Fibroblast of gingiva (primary cell): Measurements from ENCODE around the gene PPP1CA.

Source experiments
- DNase-seq: peaks from one replicate; pipeline ENCODE4 v3.0.0-alpha.2; 2011; ENCODE audit warnings: low read depth

Gene PPP1CA

DNA sequence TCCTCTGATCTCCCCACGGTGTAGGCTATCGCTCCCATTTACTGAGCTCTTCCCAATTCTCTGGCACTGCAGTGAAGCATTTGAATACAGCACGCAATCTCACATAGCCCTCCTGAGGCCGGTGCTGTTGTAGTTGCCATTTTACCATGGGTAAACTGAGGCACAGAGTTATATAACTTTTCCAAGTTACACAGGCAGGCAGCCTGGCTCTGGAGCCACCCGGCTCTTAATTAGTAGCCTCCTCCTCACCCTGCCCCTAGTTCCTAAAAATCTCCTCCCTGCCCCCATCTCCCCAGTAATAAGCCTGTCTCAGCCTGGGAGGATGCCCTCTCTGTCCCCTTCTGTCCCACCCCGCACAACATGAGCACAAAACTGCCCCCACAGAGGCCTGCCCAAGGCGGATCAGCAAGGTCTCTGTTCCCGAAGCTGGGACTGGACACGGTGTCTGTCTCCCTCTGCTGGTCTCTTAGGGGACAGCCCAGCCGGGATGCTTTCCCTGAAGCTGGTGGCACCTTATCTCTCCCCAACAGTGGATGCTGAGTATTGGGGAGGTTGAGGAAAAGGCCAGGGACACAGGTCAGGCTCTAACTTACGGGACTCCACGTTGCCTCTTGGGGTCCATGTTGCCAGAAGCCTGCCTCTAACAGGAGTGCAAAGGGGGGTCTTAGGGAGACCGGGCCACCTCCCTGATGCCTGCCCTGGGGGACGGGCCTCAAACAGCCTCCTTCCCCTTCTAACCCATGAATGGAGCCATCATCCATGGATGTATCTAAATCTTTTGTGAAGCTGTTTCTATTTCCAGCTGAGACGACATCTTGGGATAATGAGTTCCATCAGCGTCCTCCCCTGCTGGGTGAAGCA is 19.2 kb downstream of the PPP1CA start:
- peak; percentile 58 for DNase-seq

DNA sequence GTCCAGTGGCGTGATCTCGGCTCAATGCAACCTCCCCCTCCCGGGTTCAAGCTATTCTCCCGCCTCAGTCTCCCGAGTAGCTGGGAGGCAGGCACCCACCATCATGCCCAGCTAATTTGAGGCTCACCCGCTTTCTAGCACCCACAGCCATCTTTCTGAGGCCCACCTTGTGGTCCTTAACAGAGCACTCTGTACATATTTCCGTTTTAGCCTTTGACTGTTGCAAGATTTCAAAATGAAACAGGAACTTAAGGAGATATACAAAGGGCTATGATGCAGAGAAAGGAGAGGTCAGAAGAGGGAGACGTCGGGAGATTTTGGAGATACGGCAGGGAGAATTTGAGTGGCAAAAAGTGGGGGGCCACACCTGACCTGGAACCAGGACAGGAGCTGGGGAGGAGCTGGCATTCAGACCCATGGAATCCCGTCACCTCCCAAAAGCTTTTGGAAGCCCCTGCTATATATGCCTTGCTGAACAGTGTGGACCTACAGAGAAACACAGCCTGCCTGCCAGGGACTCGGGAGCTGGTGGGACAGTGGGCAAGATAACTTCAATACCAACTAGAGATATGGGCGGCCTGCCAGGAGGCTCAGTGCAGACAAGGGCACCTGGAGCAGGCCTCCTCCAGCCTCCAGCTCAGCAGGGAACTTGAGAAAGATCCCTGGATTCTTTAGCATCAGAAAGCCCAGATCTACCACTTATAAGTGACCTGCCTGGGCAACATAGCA is 20.2 kb downstream of the PPP1CA start:
- DNase-seq: no peak

DNA sequence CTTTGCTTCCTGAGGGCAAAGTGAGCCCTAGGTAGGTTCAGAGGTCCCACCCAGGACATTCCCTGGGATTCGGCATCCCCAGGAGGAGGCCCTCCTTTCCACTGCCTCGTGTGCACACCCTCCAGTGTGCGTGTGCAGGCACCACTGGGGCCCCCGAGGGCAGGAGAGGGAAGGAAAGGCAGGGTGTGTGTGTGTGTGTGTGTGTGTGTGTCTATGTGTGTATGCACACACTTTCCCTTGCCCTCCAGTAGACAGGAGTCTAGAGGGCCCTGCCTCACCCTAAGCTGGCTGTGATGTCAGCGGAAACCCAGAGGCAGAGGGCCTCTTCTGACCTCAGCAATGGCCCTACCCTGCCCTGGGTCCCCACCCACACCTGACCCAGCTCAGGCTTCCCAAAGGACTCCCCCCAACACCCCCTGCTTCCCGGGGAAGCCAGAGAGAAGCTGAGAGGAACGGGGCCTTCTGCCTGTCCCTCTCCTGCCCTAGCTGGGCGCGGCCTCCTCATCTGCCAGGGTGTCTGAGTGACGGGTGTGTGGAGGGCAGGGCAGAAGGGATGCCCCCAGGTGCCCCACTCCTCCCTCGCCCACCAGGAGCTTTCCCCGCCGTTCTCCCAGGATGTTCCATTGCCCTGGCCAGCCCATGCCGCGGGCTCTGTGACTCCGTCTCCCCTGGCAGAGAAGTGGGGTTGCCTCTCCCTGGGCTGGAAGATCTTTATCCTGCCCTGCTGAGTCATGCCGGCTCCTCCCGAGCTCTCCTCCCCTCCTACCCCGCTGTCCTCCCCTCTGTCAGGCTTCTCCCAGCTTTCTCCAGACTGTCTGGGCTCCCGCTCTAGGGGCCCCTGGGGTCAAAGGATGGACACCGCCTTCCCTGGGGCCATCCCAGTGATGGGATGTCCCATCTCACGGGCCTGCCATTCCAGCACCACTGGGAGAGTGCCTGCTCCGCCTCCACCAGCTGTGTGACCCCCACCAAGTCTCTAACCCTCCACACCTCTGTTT is 22.3 kb downstream of the PPP1CA start:
- DNase-seq: peak; percentile 50

DNA sequence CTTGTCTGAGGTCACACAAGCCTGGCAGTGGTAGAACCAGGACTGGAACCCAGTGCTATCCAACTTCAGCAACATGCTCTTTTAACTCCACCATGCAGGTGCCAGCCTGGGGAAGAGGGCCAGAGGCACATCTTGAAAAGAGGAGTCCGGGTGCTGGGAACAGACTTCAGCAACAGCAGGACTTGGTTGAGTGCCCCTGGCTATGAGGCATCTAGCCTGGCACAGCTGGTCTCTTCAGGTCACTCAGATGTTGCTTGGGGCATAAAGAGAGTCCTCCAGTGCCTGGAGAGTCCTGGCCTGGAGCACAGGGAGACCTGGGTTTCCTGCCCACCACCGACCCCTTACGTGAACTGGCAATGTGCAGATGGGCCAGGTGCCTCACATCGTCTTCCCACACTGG is 23.1 kb downstream of the PPP1CA start:
- no peak for DNase-seq

DNA sequence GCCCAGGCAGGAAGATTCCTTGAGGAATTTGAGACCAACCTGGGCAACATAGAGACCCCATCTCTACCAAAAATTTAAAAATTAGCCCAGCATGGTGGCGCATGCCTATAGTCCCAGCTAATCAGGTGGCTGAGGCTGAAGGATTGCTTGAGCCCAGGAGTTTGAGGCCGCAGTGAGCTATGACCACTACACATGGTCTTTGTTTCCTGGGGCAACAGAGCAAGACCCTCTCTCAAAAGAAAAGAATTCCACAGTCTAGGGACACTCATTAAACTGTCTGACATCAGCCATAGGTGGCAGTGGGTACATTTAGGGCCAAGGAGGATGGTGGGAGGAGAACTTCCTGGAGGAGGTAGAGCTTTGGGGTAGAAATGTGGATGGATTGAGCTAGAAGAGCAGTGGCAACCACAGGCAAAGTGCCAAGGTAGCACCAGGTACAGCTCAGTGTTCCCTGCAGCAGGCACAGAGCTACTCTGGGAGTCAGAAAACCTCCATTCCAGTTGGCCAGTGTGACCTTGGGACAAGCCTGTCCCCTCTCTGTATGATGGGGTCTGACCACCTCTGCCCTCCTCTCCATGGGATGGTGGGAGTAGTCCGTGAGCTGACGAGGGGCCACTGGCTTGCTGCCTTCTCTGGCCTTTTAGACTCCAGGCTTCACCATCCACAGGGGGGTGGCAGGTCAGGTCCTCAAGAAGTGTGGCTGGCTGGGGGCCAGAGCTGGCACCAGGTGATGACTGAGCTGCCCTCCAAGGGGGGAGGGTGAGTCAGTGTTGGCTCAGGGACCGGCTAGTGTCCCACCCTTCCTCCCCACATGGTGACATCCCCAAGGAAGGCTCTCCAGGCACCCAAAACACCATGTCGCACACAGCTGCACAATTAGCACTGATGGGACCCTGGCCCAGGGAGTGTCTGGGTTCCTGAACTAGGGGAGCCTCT is 24.5 kb downstream of the PPP1CA start:
- DNase-seq: no peak

DNA sequence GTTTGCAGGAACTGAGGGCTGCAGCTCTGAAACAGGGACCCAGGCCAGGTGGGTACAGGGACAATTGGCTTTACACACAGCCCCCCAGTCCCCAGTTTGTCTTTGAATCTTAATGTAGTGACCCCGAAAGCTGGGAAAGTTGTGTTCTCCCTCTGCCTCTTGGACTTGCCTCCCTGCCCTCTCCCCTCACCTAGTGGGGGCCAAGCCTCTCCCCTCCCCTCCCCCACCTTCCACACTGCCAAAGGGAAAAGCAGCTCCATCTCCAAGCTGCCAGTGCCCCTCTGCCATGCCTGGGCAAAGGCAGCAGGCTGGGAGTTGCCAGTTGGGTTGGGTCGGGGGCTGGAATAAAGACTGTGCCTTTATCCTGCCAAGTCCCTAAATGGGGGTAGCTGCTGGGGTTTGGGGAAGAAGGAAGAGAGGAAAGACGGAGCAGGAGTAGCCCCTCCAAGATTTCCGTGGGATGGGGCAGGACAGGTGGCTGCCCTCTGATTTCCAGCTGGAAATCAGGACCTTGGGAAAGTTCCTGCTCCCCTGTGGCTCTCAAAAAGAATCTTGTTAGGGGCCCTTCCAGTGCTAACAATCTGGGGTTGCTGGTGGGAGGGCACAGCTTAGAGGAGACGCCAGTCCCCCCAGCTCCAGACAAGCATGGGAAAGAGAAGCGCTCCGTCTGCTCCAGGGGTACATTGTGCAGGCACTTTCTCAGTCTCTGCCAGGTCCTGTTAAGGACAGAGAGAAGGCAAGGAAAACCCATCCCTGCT is 25.4 kb downstream of the PPP1CA start:
- DNase-seq: no peak

DNA sequence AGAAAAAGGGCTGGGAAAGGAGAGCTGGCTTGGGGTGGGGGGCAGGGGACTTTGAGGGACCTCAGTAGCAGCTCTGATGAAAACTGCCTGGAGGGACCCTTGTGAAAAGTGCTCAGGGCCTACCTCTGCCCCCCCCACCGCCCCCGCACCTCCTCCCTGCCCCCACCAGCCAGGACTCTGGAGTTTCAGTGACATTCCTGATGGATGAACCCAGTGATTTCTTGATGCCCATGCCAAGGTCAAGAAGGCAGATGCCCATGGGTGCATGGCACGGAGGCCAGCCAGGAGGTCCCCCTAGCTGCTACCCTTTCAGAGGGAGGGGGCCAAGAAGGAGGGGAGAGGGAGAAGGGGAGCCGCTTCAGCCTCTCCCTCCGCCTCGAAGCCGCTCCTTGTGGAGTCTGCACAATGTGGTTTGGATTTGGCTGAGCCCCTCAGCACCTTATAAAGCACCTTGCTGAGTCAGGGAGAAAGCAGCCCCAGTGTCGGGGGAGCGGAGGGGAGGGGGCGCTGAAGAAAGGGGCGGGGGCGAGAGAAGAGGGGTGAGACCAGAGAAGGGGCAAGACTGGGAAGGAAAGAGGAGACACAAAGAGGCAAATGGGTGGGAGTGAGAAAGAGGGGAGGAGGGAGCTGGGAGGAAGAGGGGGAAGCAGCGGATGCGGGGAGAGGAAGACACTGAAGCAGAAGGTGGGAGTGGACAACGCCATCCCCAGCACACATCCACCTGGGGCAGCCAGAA is 26.2 kb downstream of the PPP1CA start:
- DNase-seq: no peak

DNA sequence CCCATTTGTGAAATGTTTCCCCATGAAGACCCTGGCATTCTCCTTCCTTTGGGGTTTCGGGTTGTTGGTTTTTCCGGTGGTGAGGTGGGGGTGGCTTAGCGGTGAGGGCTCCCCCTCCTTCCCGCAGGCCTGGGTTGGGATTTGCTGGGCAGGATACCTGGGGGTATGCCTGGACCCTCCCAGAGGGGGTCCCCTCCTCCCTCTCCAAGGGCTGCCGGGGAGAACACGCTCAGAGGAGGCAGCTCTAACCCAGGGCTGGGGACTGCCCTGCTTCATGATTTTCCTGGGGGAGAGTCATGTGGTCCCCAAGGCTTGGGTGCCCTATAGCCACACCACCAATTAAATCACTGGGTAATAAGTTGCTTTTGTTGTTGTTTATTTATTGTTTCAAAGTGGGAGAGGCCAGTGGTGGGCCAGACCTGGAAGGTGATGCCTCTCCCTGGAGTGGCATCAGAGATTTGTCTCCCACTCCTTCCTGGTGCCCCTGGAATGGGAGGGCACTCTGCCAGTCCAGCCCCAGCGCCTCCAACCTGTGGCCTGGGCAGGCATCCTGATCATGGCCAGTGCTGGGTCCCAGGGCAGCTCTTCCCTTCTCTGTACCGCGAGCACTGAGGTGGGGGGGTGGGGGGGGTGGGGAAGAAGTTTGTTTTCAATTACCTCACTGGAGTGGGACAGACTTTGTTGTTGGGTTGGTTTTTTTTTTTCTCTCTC is 26.9 kb downstream of the PPP1CA start:
- no peak for DNase-seq

DNA sequence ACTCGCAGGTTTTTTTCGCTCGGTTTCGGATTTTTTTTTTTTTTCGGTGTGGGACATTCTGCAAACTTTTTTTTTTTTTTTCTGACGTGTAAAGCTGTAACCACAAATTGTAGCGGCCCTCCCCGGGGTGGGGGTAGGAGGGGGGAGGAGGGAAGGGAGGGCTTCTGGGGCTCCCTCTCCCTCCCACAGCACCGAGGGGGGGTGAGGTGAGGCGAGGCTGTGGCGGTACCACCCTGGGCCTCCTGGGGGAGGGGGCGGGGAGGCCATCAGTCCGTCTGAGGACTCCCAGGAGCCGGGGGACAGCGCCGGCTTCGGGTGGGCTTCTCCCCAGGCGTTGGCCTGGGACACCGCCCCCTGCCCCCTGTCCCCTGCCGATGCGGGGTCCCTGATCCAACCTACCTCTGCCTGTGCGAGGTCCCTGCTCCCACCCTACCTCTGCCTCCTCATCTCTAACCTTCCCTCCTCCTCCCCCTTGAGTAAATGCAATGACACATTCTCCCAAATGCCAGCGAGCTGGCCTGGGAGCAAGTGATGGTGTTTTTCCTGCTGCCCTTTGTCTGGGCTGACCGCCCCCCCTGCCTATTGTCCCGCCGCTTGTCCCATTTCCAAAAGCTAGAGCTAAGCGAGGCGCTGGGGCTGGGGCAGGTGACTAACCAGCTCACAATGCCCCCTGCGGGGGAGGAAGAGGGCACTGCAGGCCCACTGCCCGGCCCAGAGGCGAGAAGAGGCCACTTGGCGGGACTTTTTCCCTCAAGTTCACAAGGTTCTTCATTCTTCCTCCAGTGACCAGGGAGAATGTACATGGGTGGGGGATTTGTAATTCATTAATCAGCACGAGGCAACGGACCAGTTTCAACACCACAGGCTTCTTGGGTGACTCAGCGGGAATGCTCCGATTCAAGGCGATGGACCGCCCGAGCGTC is 27.7 kb downstream of the PPP1CA start:
- peak; percentile 99 for DNase-seq

DNA sequence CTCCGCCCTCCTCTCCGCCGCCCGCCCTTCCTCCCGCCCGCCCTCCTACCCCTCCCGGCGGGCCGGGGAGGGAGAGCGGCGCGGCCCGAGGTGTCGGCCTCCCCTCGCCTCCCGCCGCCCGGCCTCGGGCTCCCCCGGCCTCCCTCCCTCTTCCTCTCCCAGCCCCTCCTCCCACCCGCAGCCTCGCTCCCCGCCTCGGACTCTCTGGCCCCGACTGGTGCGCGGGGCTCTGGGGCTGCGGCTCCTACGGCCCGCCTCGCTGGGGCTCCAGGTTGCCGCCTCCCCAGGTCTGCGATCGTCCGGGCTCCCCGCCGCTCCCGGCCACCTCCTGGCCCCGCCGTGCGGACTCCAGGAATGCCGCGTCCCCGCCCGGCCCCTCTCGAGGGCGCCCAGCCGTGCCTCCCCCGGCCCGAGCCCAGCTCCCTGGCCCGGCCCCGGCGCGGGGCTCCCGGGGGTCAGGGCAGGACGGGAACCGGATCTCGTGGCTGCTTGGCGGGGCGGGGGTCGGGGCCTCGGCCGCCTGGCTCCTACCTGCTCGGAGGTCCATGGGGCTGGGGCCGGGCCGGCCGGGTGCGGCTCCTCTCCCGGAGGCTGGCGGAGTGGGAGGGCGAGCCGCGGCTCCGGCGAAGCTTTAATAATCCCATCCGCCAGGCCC is 28.5 kb downstream of the PPP1CA start, which contains the start of gene CLCF1:
Gene CLCF1 (minus strand): TSS at position 606 of the 655 bp plus-strand sequence. CDS start 59 bp downstream, at position 547.
- peak; percentile 77 for DNase-seq

DNA sequence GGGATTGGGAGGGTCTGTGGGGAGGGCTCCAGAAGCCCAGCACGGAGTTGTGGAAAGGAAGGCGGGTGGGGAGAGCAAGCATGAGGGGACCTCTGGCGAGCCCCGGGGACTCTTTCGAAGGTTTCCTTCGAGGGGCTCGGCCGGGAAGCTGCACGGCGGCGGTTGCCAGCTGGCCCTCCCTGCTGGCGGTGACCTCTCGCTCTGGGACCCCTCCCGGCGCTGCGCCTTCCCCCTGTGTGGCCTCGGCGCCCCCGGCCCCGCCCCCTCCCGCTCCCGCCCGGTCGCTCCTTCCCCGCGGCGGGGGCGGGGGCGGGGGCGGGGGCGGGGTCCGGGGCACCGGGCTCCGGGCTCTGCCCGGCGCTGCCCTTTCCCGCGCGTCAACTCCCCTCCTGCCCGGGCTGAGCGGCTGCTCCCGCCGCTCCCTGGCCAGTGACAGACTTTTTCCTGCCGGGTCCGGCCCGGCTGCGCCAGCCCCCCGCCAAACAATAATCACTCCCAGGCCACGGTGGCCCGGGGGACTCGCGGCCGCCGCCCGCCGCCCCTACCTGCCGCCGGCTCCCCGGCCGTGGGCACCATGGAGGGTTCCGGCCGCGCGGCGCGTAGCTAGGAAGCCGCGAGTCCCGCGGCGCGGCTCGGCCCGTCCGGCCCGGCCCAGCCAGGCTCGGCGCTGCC is 29.2 kb downstream of the PPP1CA start:
- no peak for DNase-seq

DNA sequence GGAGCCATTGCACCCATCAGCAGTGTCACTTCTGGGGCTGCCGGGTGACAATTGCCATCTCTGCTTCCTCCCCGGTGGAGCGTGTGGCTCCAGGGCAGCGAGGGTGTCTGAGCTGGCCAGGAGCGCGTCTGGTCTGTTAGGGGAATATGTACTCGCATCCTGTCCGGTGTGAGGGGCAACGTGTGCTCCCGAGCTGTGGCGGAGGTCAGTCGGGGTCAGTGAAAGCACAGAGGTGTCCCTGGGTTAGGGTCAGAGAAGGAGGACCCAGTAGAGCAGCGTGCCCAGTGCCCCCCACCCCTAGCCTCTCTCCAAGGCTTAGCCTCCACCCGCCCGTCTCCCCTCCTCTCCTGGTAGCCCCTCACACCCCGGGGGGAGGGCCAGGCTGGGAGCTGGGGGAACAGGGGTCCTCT is 29.7 kb downstream of the PPP1CA start:
- no peak for DNase-seq

DNA sequence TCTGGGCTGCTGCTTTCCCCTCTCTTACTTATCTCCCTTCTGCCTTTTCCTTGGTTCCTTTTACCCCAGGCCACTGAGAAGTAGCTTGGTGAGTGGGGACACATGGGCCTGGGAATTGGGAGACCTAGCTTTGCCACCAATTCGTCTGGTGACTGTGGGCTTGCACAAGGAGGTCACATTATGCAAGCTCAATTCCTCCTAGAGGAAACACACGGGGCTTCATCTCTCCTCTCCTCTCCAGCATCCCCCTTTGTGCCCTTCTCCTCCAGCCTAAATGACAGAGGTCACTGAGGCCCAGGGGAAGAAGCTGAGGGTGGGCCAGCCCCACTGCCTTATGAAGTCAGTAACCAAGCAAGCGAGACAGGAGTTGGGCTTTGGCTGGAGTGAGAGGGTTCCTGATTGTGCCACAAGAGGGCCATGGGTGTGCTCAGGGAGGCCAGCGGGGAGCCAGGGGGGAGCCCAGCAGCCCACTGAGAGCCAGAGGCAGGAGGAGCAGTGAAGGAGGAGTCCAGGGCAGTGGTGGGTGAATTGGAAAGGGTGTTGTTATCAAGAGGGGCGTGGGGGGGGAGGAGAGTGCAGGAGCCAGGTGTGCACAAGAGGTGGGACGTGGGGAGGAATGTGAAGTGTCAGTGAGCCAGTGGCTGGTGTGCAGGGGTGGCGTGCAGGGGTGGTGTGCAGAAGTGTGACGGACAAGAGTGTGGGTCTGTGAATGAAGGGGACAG is 30.3 kb downstream of the PPP1CA start:
- DNase-seq: peak; percentile 56

DNA sequence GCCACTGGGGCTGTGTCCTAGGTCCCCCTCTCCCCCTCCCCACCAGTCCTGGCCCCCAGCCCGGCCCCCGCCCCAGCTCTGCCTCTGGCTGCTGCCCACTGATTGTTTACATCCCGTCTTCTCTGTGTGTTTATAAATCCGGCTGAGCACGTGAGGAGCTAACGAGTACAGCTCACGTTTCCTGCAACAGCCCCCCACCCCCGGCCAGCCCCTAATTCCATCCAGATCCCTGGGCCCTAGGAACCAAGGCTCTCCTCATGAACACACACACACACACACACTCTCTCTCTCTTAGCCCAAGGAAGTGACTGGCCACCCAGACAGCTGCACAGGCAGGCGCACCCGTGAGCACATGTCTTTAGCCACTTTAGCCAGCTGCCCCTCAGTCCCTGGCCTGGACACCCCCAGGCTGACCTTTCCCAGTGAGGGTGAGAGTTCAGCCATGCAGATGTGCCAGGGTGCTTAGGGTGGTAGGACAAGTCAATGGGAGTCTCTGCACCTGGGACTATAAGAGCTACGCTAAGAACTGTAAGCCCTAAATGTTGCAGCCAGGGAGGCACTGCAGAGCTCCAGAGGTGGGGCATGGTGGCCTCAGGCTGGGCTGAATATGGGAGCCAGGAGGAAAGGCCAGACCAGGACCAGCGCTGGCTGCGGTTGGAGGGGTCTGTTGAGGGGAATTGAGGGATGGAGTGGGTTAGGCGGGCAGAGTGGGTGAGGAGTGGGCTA is 31.1 kb downstream of the PPP1CA start:
- DNase-seq: peak; percentile 70

DNA sequence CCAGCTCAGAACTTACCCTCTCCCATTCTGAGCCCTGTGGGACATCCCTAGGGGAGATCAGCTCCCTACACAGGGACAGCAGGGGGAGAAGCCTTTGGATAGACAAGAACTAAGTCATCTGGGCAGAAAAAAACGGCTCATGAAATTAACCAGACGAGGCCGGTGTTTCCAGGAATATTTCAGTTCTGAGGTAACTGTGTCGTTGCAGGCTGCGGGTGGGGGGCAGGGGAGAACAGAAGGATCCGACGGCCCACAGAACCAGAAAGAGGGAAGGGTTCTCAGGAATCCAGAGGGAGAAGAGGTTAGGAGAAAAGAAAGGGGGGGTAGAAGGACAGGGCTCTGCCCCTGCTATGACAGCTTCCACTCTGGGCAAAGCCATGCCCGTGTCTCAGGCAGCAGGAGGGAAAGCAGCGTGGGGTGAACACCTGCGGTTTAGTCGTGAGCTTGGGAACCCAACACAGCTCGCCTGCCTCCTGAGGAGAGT is 31.8 kb downstream of the PPP1CA start:
- DNase-seq: no peak
